ENCODE measurements around the gene RNASEL.

DNA sequence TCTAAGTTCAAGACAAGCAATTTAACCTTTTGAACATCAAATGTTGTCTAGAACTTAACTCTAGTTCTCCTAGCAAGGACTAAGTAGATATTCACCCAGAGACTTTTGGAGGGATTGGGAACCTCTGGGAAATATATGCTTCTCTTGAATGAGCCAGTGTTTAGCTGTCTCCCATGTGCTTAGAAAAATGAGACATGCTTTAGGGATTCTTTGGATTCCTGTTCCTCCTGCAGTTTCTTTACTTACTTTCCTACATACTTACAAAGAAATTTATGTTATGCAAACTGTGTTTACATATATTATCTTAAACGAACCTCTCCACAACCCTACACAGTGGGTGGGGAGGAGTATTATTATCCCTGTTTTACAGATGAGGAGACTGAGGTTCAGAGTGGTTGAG lies 39.2 kb downstream of the RNASEL start:
- TF ChIP-seq, protein P1, sequence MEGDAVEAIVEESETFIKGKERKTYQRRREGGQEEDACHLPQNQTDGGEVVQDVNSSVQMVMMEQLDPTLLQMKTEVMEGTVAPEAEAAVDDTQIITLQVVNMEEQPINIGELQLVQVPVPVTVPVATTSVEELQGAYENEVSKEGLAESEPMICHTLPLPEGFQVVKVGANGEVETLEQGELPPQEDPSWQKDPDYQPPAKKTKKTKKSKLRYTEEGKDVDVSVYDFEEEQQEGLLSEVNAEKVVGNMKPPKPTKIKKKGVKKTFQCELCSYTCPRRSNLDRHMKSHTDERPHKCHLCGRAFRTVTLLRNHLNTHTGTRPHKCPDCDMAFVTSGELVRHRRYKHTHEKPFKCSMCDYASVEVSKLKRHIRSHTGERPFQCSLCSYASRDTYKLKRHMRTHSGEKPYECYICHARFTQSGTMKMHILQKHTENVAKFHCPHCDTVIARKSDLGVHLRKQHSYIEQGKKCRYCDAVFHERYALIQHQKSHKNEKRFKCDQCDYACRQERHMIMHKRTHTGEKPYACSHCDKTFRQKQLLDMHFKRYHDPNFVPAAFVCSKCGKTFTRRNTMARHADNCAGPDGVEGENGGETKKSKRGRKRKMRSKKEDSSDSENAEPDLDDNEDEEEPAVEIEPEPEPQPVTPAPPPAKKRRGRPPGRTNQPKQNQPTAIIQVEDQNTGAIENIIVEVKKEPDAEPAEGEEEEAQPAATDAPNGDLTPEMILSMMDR (conservative IDR thresholded peaks at IDR 0.05; ENCODE audit: low read depth in 2 of 2): no peak
- TF ChIP-seq ZNF114 (CRISPR knock-in tag; IDR thresholded peaks at IDR 0.05) (no peak), JUNB (IDR thresholded peaks at IDR 0.05; ENCODE audit: unreplicated experiment) (no peak), CREB1 (CRISPR knock-in tag; IDR thresholded peaks at IDR 0.05; ENCODE audit: low read depth) (no peak), EZH2phosphoT487 (IDR thresholded peaks at IDR 0.05; ENCODE audit: unreplicated experiment) (no peak), EZH2 (IDR thresholded peaks at IDR 0.05; ENCODE audit: low read depth, unreplicated experiment) (no peak), POLR2AphosphoS5 (IDR thresholded peaks at IDR 0.05; ENCODE audit: low read depth) (no peak), ZNF331 (CRISPR knock-in tag; IDR thresholded peaks at IDR 0.05; ENCODE audit: low read depth) (no peak), STAT1 (IDR thresholded peaks at IDR 0.05; ENCODE audit: unreplicated experiment) (no peak), NANOG (IDR thresholded peaks at IDR 0.05; ENCODE audit: borderline replicate concordance) (no peak)
- TF ChIP-seq, protein P2, sequence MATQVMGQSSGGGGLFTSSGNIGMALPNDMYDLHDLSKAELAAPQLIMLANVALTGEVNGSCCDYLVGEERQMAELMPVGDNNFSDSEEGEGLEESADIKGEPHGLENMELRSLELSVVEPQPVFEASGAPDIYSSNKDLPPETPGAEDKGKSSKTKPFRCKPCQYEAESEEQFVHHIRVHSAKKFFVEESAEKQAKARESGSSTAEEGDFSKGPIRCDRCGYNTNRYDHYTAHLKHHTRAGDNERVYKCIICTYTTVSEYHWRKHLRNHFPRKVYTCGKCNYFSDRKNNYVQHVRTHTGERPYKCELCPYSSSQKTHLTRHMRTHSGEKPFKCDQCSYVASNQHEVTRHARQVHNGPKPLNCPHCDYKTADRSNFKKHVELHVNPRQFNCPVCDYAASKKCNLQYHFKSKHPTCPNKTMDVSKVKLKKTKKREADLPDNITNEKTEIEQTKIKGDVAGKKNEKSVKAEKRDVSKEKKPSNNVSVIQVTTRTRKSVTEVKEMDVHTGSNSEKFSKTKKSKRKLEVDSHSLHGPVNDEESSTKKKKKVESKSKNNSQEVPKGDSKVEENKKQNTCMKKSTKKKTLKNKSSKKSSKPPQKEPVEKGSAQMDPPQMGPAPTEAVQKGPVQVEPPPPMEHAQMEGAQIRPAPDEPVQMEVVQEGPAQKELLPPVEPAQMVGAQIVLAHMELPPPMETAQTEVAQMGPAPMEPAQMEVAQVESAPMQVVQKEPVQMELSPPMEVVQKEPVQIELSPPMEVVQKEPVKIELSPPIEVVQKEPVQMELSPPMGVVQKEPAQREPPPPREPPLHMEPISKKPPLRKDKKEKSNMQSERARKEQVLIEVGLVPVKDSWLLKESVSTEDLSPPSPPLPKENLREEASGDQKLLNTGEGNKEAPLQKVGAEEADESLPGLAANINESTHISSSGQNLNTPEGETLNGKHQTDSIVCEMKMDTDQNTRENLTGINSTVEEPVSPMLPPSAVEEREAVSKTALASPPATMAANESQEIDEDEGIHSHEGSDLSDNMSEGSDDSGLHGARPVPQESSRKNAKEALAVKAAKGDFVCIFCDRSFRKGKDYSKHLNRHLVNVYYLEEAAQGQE (IDR thresholded peaks at IDR 0.05; ENCODE audit: unreplicated experiment): no peak
- TF ChIP-seq, protein P3, sequence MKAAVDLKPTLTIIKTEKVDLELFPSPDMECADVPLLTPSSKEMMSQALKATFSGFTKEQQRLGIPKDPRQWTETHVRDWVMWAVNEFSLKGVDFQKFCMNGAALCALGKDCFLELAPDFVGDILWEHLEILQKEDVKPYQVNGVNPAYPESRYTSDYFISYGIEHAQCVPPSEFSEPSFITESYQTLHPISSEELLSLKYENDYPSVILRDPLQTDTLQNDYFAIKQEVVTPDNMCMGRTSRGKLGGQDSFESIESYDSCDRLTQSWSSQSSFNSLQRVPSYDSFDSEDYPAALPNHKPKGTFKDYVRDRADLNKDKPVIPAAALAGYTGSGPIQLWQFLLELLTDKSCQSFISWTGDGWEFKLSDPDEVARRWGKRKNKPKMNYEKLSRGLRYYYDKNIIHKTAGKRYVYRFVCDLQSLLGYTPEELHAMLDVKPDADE (IDR thresholded peaks at IDR 0.05): no peak
- TF ChIP-seq, protein P4, sequence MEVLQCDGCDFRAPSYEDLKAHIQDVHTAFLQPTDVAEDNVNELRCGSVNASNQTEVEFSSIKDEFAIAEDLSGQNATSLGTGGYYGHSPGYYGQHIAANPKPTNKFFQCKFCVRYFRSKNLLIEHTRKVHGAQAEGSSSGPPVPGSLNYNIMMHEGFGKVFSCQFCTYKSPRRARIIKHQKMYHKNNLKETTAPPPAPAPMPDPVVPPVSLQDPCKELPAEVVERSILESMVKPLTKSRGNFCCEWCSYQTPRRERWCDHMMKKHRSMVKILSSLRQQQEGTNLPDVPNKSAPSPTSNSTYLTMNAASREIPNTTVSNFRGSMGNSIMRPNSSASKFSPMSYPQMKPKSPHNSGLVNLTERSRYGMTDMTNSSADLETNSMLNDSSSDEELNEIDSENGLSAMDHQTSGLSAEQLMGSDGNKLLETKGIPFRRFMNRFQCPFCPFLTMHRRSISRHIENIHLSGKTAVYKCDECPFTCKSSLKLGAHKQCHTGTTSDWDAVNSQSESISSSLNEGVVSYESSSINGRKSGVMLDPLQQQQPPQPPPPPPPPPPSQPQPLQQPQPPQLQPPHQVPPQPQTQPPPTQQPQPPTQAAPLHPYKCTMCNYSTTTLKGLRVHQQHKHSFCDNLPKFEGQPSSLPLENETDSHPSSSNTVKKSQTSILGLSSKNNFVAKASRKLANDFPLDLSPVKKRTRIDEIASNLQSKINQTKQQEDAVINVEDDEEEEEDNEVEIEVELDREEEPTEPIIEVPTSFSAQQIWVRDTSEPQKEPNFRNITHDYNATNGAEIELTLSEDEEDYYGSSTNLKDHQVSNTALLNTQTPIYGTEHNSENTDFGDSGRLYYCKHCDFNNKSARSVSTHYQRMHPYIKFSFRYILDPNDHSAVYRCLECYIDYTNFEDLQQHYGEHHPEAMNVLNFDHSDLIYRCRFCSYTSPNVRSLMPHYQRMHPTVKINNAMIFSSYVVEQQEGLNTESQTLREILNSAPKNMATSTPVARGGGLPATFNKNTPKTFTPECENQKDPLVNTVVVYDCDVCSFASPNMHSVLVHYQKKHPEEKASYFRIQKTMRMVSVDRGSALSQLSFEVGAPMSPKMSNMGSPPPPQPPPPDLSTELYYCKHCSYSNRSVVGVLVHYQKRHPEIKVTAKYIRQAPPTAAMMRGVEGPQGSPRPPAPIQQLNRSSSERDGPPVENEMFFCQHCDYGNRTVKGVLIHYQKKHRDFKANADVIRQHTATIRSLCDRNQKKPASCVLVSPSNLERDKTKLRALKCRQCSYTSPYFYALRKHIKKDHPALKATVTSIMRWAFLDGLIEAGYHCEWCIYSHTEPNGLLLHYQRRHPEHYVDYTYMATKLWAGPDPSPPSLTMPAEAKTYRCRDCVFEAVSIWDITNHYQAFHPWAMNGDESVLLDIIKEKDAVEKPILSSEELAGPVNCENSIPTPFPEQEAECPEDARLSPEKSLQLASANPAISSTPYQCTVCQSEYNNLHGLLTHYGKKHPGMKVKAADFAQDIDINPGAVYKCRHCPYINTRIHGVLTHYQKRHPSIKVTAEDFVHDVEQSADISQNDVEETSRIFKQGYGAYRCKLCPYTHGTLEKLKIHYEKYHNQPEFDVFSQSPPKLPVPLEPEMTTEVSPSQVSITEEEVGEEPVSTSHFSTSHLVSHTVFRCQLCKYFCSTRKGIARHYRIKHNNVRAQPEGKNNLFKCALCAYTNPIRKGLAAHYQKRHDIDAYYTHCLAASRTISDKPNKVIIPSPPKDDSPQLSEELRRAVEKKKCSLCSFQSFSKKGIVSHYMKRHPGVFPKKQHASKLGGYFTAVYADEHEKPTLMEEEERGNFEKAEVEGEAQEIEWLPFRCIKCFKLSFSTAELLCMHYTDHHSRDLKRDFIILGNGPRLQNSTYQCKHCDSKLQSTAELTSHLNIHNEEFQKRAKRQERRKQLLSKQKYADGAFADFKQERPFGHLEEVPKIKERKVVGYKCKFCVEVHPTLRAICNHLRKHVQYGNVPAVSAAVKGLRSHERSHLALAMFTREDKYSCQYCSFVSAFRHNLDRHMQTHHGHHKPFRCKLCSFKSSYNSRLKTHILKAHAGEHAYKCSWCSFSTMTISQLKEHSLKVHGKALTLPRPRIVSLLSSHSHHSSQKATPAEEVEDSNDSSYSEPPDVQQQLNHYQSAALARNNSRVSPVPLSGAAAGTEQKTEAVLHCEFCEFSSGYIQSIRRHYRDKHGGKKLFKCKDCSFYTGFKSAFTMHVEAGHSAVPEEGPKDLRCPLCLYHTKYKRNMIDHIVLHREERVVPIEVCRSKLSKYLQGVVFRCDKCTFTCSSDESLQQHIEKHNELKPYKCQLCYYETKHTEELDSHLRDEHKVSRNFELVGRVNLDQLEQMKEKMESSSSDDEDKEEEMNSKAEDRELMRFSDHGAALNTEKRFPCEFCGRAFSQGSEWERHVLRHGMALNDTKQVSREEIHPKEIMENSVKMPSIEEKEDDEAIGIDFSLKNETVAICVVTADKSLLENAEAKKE (CRISPR knock-in tag; IDR thresholded peaks at IDR 0.05): no peak

Measured in GM23338 (cell line).